Peyer's patch (tissue), 4 donors: ENCODE measurements around the gene ITIH5.

Experiments used
- POLR2A ChIP-seq, 2 donors: fragments of 450-650 bp; IDR thresholded peaks; one replicate each; pipeline ENCODE4 v1.5.1; 2017; ENCODE audit warnings: antibody characterized with exemption in 2 of 2, mild to moderate bottlenecking in 2 of 2, moderate library complexity in 2 of 2
- TF ChIP-seq, protein P1 (sequence below), 6 experiments: fragments of 450-650 bp in 4 of 6; fragments of 200-600 bp in 2 of 6; sonication (generic) in 1 of 6; IDR thresholded peaks; one replicate each; pipeline ENCODE4 v1.5.1; 2017 to 2019; ENCODE audit warnings: antibody characterized with exemption in 6 of 6, mild to moderate bottlenecking in 3 of 6, moderate library complexity in 1 of 6

DNA sequence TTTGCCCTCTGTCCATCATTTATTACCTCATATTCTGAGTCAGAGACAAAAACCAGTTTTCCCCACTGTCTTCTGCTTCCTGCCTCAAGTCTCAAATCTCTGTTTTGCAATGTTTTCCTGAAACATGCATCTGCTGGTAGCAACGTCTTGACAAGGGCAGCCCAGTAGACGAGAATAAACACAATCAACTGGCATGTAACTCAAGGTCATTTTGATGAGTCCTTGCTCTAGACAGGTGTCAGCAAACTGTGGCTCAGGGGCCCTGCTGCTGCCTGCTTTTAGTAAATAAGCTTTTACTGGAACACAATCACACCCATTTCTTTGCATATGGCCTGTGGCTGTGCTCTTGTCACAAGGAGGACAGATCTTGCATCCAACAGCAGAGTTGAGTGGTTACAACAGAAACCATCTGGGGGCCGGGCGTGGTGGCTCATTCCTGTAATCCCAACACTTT, 59.8 kb downstream of the ITIH5 start:
- TF ChIP-seq, protein P1, sequence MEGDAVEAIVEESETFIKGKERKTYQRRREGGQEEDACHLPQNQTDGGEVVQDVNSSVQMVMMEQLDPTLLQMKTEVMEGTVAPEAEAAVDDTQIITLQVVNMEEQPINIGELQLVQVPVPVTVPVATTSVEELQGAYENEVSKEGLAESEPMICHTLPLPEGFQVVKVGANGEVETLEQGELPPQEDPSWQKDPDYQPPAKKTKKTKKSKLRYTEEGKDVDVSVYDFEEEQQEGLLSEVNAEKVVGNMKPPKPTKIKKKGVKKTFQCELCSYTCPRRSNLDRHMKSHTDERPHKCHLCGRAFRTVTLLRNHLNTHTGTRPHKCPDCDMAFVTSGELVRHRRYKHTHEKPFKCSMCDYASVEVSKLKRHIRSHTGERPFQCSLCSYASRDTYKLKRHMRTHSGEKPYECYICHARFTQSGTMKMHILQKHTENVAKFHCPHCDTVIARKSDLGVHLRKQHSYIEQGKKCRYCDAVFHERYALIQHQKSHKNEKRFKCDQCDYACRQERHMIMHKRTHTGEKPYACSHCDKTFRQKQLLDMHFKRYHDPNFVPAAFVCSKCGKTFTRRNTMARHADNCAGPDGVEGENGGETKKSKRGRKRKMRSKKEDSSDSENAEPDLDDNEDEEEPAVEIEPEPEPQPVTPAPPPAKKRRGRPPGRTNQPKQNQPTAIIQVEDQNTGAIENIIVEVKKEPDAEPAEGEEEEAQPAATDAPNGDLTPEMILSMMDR (IDR thresholded peaks at IDR 0.05): no peak
- TF ChIP-seq POLR2A (IDR thresholded peaks at IDR 0.05): no peak
